ENCODE results near the gene FSIP1.

DNA sequence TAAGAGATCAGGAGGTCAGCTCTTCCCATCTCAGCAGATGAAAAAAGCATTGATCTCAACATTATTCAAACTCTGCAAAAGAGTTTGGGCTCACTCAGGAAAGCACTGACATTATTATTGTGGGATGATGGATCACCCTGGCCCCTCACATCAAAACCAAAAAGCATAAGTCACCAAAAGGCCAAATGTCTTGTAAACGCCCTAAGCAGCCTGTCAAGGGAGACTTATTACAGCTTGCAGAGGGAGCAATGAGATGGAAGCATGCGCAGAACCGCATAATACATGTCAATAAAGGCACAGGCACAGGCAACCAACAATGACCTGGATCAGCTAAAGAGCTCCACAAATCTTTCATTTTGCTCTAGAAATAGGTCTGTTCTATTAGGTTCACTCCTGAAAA, 4.6 kb downstream of the FSIP1 start:
- TF ChIP-seq, protein P1, sequence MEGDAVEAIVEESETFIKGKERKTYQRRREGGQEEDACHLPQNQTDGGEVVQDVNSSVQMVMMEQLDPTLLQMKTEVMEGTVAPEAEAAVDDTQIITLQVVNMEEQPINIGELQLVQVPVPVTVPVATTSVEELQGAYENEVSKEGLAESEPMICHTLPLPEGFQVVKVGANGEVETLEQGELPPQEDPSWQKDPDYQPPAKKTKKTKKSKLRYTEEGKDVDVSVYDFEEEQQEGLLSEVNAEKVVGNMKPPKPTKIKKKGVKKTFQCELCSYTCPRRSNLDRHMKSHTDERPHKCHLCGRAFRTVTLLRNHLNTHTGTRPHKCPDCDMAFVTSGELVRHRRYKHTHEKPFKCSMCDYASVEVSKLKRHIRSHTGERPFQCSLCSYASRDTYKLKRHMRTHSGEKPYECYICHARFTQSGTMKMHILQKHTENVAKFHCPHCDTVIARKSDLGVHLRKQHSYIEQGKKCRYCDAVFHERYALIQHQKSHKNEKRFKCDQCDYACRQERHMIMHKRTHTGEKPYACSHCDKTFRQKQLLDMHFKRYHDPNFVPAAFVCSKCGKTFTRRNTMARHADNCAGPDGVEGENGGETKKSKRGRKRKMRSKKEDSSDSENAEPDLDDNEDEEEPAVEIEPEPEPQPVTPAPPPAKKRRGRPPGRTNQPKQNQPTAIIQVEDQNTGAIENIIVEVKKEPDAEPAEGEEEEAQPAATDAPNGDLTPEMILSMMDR (IDR thresholded peaks at IDR 0.05): no peak
- no peak for TF ChIP-seq POLR2A (IDR thresholded peaks at IDR 0.05)
- no peak for TF ChIP-seq EP300 (IDR thresholded peaks at IDR 0.05)

Data from ovary (tissue), 3 donors.